ENCODE measurements around the gene LHPP.

LHPP gene

DNA sequence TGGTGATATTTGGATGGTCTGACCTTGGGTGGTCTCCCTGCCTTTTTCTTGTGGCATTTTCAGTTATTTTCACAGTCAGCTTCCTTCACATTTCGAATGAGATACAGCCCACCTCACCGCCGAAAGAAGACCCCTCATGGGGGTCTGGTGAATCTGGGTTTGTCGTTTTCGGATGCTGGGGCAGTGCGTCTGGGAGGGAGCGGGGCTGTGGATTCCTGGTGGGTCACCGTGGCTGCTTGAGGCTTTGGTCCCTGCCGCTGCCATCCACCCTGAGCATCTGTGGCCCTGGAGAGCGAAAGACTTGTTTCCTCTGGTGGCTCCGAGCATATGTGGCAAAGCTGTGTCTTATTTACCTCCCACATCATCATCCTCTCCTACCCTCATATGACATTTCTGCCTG is 43.1 kb downstream of the LHPP start:
- DNase-seq (ENCODE audit: low read depth in 1 of 2, low spot score in 1 of 2): no peak
- Histone ChIP-seq H3K4me3 (replicated peaks; ENCODE audit: insufficient read depth, low read length) (no peak overlapping the region), H3K27me3 (ENCODE audit: insufficient read depth, poor library complexity, severe bottlenecking) (no peaks in the 10 kb centered on the region), H3K27ac (replicated peaks) (no peak overlapping the region)
- no peak for TF ChIP-seq GABPA (IDR thresholded peaks at IDR 0.05; ENCODE audit: low read depth)
- TF ChIP-seq, protein P1, sequence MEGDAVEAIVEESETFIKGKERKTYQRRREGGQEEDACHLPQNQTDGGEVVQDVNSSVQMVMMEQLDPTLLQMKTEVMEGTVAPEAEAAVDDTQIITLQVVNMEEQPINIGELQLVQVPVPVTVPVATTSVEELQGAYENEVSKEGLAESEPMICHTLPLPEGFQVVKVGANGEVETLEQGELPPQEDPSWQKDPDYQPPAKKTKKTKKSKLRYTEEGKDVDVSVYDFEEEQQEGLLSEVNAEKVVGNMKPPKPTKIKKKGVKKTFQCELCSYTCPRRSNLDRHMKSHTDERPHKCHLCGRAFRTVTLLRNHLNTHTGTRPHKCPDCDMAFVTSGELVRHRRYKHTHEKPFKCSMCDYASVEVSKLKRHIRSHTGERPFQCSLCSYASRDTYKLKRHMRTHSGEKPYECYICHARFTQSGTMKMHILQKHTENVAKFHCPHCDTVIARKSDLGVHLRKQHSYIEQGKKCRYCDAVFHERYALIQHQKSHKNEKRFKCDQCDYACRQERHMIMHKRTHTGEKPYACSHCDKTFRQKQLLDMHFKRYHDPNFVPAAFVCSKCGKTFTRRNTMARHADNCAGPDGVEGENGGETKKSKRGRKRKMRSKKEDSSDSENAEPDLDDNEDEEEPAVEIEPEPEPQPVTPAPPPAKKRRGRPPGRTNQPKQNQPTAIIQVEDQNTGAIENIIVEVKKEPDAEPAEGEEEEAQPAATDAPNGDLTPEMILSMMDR (IDR thresholded peaks at IDR 0.05; ENCODE audit: insufficient read depth, low read length): no peak
- TF ChIP-seq, protein P2, sequence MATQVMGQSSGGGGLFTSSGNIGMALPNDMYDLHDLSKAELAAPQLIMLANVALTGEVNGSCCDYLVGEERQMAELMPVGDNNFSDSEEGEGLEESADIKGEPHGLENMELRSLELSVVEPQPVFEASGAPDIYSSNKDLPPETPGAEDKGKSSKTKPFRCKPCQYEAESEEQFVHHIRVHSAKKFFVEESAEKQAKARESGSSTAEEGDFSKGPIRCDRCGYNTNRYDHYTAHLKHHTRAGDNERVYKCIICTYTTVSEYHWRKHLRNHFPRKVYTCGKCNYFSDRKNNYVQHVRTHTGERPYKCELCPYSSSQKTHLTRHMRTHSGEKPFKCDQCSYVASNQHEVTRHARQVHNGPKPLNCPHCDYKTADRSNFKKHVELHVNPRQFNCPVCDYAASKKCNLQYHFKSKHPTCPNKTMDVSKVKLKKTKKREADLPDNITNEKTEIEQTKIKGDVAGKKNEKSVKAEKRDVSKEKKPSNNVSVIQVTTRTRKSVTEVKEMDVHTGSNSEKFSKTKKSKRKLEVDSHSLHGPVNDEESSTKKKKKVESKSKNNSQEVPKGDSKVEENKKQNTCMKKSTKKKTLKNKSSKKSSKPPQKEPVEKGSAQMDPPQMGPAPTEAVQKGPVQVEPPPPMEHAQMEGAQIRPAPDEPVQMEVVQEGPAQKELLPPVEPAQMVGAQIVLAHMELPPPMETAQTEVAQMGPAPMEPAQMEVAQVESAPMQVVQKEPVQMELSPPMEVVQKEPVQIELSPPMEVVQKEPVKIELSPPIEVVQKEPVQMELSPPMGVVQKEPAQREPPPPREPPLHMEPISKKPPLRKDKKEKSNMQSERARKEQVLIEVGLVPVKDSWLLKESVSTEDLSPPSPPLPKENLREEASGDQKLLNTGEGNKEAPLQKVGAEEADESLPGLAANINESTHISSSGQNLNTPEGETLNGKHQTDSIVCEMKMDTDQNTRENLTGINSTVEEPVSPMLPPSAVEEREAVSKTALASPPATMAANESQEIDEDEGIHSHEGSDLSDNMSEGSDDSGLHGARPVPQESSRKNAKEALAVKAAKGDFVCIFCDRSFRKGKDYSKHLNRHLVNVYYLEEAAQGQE (IDR thresholded peaks at IDR 0.05; ENCODE audit: insufficient replicate concordance, low read depth): no peak
- no peak for TF ChIP-seq POLR2AphosphoS5 (IDR thresholded peaks at IDR 0.05; ENCODE audit: low read depth)
- no peak for TF ChIP-seq SPI1 (IDR thresholded peaks at IDR 0.05; ENCODE audit: borderline replicate concordance, low read depth)

DNA sequence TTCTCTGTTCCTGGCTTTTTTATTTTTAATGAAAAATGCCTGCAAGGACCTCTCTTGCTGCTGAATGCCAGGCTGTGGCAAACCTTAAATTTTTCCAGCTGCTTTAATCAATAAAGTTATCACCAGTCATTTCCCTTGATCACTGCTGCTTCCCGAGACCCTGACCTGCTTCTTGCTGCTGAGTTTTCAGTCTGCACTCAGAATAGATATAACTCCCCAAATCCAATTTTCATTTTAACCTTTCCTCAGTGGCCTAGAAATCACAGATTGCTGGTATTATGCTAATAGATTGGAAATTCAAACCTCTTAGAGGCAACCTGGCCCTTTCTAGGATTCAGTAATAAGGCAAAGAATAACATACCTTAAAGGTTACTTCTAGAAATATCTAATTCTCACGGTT is 43.7 kb downstream of the LHPP start:
- H3K4me3 ChIP-seq (replicated peaks; ENCODE audit: insufficient read depth, low read length): no peak overlapping the region
- no peaks in the 10 kb centered on the region for H3K27me3 ChIP-seq (ENCODE audit: insufficient read depth, poor library complexity, severe bottlenecking)
- no peak for DNase-seq (ENCODE audit: low read depth in 1 of 2, low spot score in 1 of 2)
- H3K27ac ChIP-seq (replicated peaks): no peak overlapping the region
- TF ChIP-seq POLR2AphosphoS5 (IDR thresholded peaks at IDR 0.05; ENCODE audit: low read depth): no peak
- TF ChIP-seq, protein P1 (IDR thresholded peaks at IDR 0.05; ENCODE audit: insufficient read depth, low read length): no peak
- TF ChIP-seq GABPA (IDR thresholded peaks at IDR 0.05; ENCODE audit: low read depth): no peak
- TF ChIP-seq, protein P2 (IDR thresholded peaks at IDR 0.05; ENCODE audit: insufficient replicate concordance, low read depth): no peak

DNA sequence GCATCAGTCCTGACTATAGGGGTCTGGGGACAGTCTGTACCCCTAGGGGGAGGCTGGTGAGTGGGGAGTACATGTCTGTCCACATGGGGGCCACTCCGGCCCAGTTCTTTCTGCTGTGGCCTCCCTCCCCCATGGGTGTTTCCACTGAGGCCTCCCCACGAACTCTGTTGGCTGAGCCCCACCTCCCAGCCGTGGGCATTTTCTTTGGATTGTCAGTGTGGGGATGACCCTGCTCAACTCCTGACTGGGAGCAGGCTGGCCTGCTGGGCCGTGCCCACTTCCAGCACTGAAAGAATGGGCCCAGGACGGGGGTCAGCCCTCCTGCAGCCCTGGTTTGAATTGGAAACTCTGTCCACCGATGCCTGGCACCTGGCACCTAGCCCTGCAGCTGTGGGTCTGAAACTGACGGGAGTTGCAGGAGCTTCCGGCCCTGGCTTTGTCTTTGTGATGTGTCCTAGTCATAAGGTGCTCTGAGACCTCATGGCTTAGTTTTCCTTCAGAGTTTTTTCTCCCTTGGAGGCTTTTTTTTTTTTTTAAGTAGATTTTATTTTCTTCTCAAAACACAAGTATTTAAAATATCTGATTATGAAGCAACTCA is 46.5 kb downstream of the LHPP start:
- TF ChIP-seq SPI1 (IDR thresholded peaks at IDR 0.05; ENCODE audit: borderline replicate concordance, low read depth) (no peak), GABPA (IDR thresholded peaks at IDR 0.05; ENCODE audit: low read depth) (no peak), POLR2AphosphoS5 (IDR thresholded peaks at IDR 0.05; ENCODE audit: low read depth) (no peak)
- TF ChIP-seq, protein P2 (IDR thresholded peaks at IDR 0.05; ENCODE audit: insufficient replicate concordance, low read depth): no peak
- TF ChIP-seq, protein P1 (IDR thresholded peaks at IDR 0.05; ENCODE audit: insufficient read depth, low read length): no peak
- H3K27me3 ChIP-seq (ENCODE audit: insufficient read depth, poor library complexity, severe bottlenecking): no peaks in the 10 kb centered on the region
- no peak overlapping the region for H3K27ac ChIP-seq (replicated peaks)
- DNase-seq (ENCODE audit: low read depth in 1 of 2, low spot score in 1 of 2): no peak
- H3K4me3 ChIP-seq (replicated peaks; ENCODE audit: insufficient read depth, low read length): no peak overlapping the region
